Activated CD4-positive, CD25-positive, alpha-beta regulatory T cell (primary cell): ENCODE results near the gene ZFYVE19.
A peak's percentile ranks its signal among the peaks of the same experiment; 100 is the strongest.

ENCODE experiments used
- DNase-seq, 4 experiments: peaks; one replicate each; lab custom pipeline; 2025; lab: John Stamatoyannopoulos, UW

Gene ZFYVE19, protein sequence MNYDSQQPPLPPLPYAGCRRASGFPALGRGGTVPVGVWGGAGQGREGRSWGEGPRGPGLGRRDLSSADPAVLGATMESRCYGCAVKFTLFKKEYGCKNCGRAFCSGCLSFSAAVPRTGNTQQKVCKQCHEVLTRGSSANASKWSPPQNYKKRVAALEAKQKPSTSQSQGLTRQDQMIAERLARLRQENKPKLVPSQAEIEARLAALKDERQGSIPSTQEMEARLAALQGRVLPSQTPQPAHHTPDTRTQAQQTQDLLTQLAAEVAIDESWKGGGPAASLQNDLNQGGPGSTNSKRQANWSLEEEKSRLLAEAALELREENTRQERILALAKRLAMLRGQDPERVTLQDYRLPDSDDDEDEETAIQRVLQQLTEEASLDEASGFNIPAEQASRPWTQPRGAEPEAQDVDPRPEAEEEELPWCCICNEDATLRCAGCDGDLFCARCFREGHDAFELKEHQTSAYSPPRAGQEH

DNA sequence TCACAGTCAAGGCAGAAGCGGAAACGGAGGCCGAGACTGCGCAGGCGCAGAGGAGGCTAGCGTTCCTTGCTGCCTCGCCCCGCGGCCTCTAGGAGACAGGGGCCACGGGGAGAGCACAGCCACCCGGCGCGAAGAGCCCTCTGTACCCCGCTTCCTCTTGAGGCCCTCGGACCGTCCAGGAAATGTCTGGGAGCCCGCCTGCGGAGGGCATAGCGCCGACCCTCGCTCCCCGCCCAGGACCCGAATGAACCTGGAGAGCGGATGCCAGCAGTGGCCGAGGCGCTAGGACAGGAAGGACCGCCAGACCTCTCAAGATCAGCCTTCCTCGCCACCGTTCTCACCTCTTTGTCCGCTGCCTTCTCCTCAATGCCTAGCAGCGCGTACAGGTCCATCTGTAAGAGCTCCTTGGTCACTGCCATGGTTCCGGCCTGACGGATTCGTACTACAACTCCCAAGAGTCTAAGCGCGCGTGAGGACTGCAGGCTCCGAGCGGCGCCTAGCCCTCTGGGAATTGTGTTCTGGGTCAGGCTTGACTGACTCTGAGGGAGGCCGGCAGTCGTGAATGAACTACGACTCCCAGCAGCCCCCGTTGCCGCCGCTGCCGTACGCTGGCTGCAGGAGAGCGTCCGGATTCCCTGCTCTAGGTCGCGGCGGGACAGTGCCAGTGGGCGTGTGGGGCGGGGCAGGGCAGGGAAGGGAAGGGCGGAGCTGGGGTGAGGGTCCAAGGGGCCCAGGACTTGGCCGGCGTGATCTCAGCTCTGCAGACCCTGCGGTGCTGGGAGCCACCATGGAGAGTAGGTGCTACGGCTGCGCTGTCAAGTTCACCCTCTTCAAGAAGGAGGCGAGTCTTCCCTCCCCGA is at the start of gene ZFYVE19, which contains the start of gene DNAJC17:
Gene ZFYVE19 (plus strand): TSS at position 62 of the 860 bp plus-strand sequence. CDS start 501 bp downstream, at position 563.
Gene DNAJC17 (minus strand): TSS at position 446 of the 860 bp plus-strand sequence. CDS start 27 bp downstream, at position 419.
- peak; percentile 83 to 88 (median 84) for DNase-seq

- DNase-seq: no peak
Observed at GRCh38 chr15:40759961-40760360, 46.9 kb upstream of the ZFYVE19 start.

DNA sequence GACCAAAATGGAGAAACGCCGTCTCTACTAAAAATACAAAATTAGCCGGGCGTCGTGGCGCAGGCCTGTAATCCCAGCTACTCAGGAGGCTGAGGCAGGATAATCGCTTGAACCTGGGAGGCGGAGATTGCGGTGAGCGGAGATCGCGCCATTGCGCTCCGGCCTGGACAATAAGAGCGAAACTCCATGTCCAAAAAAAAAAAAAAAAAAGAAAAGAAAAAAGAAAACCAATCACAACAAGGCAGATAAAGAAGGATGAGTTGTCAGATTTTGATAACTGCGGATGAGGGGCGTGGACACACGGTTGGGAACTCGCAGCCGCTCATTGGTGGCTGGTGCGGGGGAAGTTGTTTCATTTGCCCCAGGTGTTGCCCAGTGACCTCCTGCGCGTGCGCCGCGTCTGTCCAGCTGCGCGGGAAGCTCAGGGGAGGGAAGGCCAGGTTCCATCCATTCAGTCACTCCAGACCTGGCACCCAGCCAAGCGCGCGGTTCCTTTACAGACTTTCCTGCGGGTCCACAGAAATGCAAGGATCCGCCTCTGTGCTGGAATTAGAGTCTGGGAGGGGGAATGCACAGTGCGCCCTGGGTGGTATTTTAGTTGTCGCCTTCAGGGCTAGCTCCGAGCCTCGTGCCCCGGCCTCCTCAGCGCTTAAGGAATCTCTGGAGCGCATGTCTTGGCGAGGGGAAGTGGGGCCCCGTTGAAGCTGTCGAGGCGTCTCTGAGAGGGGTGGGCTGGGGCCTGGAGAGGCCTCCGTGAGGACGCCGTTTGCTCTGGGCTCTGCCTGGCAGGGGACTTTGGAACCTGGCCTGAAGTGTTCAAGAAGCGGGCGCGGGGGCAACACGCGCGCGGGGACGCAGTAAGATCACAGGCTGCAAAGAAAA is 43.7 kb upstream of the ZFYVE19 start:
- DNase-seq: peak in 2 of 4 experiments; percentile 13 to 44

GRCh38 chr15:40763801-40764628 is 42.9 kb upstream of the ZFYVE19 start, which contains the start of gene GCHFR:
TSS of gene GCHFR (plus strand) at chr15:40764068. CDS start at chr15:40764181, 113 bp downstream.
- DNase-seq: peak; percentile 36 to 51 (median 46)

DNA sequence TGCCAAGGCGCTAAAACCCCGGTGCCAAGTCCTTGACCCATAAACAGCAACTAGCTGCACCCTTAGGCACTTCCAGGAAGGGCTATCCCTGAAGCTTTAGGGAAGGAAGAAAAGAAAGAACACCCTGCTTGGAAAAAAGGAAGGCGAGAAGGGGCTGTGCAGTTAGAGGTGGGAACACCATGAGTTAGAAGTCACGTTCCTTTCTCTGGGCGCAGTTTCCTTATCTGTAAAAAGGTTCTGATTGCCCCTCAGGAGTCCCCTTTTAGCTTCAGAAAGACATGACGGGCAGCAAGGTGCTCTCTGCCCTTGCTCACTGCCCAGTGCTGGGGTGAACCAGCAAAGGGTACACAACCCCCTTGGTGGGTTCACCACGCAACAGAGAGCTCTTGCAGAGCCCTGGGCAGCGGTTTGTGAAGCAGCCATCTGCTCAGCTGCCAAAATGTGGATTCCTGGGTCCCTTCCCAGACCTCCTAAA is 42.2 kb upstream of the ZFYVE19 start:
- no peak for DNase-seq

DNA sequence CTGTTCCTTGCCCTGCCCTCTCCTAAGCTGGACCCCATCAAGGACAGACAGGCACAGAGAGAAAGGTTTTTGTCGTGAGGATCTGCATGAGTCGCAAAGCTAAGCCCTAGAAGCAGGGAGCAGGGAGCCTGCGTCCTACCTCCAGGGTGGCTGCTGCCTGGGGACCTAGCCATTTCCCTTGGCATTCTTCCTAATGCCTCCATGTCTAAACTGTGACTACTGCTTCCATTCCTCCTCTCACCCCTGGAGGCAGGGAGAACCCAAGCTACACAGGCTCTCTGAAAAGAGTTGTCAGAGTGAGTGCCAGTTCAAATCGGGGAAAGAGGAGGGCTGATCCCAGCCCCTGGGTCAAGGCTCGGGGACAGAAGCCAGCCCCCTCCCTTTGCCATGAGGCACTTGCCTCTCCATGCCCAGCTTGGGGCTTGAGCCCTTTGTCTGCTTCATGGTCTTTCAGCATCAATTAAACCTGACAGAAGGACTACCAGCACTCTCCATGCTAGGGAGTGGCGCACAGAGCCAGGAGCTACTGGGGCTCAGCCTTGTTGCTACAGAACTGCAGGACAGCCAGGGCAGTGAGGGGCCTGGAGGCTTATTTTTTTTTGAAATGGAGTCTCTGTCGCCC is 40.6 kb upstream of the ZFYVE19 start:
- DNase-seq: no peak

GRCh38 chr15:40766906-40767837 is 39.7 kb upstream of the ZFYVE19 start:
- DNase-seq: no peak

DNA sequence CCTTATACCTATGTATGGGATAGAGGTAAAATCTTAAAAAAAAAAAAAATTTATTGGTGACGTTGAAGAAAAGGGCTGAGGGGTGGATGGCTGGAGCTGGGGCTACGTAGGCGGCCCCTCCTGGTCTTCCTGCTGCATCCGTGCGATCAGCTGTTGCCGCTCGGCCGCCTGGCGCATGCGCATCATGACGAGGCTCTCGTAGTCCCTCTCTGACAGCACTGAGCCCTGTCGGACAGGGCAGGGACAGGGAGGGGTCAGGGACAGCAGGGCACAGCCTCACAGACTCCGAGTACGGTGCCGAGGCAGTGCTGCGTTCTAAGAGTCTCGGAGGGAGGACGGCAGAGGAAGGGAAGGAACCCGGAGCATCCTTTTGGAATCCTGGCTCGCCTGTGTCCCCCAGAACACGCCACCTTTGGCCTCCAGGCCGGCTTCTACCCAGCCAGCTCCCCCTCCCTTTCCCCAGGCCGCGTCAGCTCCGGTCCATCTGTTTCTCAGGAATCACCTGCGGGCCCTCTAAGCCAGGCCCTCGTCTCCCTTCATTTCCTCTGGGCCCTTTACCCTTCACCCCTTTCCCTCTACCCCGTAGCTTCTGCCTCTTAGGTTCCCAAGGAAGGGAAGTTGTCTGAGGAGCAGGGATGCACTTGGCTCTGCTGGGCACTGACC is 38.9 kb upstream of the ZFYVE19 start:
- no peak for DNase-seq

GRCh38 chr15:40768521-40769273 is 38.2 kb upstream of the ZFYVE19 start:
- DNase-seq: no peak

DNA sequence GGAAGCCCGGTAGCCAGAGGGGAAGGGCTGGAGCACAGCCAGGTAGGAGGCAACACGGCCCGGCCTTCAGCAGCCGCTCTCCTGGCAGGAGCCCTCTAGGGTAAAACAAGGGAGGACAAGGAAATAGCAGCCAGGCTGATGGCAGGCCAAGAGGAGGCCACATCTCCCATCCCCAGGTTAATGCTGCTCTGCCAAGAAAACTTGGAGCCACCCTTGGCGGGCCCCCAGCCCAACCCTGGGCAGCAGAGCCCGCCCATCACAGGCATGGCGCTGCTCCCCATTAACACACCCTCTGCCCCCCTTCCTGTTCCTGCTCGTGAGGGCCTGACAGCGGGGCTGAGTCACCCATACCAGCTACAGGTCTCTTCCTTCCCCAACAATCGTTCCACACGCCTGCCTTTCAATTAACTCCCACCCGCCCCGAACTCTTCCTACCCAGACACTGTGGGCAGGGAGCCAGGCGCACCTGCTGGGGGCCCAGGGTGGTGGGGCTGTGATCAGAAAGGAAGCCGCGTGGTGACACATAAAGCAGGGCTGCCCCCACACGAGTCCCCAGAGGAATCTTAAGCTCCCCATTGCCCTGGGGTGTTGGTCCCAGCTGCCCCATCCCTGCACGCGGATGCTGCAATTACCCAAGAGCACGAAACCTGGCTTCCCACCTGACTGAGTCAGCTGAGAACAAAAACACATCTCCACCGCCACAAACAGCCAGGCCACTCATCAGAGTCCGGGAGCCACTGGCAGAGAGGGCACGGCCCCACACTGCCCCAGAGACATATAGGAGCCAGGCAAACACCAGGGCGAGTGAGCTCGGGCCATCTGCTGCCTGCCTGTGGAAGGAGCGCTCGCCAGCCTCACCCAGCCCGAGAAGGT is 37.4 kb upstream of the ZFYVE19 start, which contains the start of gene C15orf62:
Gene C15orf62 (plus strand): TSS at position 707 of the 873 bp plus-strand sequence. CDS start 516 bp downstream, outside the sequence.
- DNase-seq: peak; percentile 22 to 44 (median 32)

- DNase-seq: no peak
Observed at GRCh38 chr15:40770147-40770721, 36.7 kb upstream of the ZFYVE19 start.

GRCh38 chr15:40771242-40771641 is 35.6 kb upstream of the ZFYVE19 start:
- DNase-seq: no peak

- no peak for DNase-seq
Observed at GRCh38 chr15:40772014-40772413, 34.9 kb upstream of the ZFYVE19 start.

DNA sequence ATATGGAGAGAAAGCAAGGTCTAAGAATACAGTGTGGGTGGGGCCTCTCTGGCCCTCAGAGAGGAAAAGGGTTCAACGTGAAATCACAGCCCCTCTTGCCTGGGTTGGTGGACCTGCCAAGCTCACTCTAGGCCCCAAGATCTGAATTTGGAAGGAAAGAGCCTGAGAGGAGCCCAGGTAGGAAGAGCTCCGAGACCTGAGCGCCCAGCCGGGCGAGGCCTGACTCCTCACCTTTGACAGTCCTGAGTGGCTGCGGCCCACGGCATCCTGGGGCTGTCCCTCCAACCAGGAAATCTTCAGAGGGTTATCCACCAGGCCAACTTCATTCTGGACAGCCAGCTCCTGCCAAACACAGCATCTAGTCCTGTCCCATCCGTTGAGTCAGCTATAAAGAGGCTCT is 33.4 kb upstream of the ZFYVE19 start:
- no peak for DNase-seq

- DNase-seq: no peak
Observed at GRCh38 chr15:40773902-40774301, 33.0 kb upstream of the ZFYVE19 start.

DNA sequence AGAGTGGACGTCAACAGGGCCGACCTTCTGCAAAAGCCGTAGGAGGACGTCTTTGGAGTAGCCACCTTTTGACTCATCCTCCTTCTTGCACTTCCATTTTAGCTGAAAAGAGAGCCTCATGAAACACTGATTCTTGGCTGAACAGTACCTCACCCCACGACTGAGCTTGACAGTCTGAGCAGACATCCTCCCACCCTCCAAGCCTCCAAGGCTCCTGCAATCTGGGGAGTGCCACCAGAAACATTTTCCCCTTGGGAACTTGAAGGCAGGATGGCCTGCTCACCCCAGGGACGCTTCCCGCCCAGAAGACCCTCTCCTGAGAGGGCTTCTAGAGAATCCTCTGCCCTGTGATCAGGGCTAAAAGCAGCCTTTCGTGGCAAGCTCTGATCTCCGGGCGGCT is 31.9 kb upstream of the ZFYVE19 start:
- no peak for DNase-seq
